H1 (cell line): ENCODE measurements around the gene S1PR3. TPM values are rescaled to one million over a fixed set of nuclear protein-coding genes. Genes with fewer than 3 reads are reported as not detected.

ENCODE experiments used
- CTCF ChIA-PET: fragments of 300-600 bp; sonication (Branson Sonifier 250); formaldehyde crosslinking; loops from one replicate; lab custom pipeline; 2021; ENCODE audit not compliant: partially characterized antibody; lab: Charles Lee
- POLR2A ChIA-PET: fragments of 300-600 bp; sonication (Branson Sonifier 250); formaldehyde crosslinking; loops from one replicate; lab custom pipeline; 2021; ENCODE audit warnings: inconsistent platforms; ENCODE audit not compliant: partially characterized antibody; lab: Charles Lee
- DNase-seq, 2 experiments: peaks; one replicate each; pipeline versions ENCODE4 v3.0.0 to v3.0.0-alpha.2; 2010 to 2022; ENCODE audit warnings: low spot score in 2 of 2, low read depth in 1 of 2, mixed read lengths in 1 of 2
- FAIRE-seq: peaks from 2 replicates; lab custom pipeline; 2011; peaks lifted over from hg19 to GRCh38; lab: Jason Lieb, UNC
- H2AFZ ChIP-seq: 2 replicates; pipeline ENCODE4 v1.8.1; 2012; ENCODE audit warnings: low read length, inconsistent platforms
- H2AK5ac ChIP-seq: 2 replicates; pipeline ENCODE4 v1.6.1; 2013; ENCODE audit warnings: low read depth, low read length
- H2BK120ac ChIP-seq: replicated peaks from 2 replicates; pipeline ENCODE3; 2013; ENCODE audit warnings: low read depth, low read length, inconsistent platforms
- H2BK12ac ChIP-seq: 2 replicates; pipeline ENCODE4 v1.6.1; 2013; ENCODE audit warnings: low read depth, low read length
- H2BK15ac ChIP-seq: 2 replicates; pipeline ENCODE4 v1.6.1; 2013; ENCODE audit warnings: low read length
- H2BK20ac ChIP-seq: 2 replicates; pipeline ENCODE4 v1.6.1; 2013; ENCODE audit warnings: low read length
- H2BK5ac ChIP-seq: 2 replicates; pipeline ENCODE4 v1.6.1; 2013; ENCODE audit warnings: low read depth, low read length
- H3K14ac ChIP-seq: 2 replicates; pipeline ENCODE4 v1.6.1; 2013; ENCODE audit warnings: inconsistent platforms; ENCODE audit not compliant: insufficient read length
- H3K18ac ChIP-seq: 2 replicates; pipeline ENCODE4 v1.6.1; 2013; ENCODE audit warnings: low read length; ENCODE audit errors: extremely low read depth
- H3K23ac ChIP-seq: 2 replicates; pipeline ENCODE4 v1.6.1; 2013; ENCODE audit warnings: inconsistent platforms; ENCODE audit not compliant: insufficient read length
- H3K23me2 ChIP-seq: 2 replicates; pipeline ENCODE4 v1.6.1; 2013; ENCODE audit warnings: low read depth, low read length
- H3K27ac ChIP-seq: 2 replicates; pipeline ENCODE4 v1.6.1; 2011; ENCODE audit warnings: low read depth, low read length, inconsistent platforms
- H3K27me3 ChIP-seq, 4 experiments: replicated peaks in 1 of 4; 1 replicate in 1 of 4; 2 replicates in 3 of 4; pipeline versions ENCODE4 v1.6.1 to v1.8.1; 2011 to 2013; ENCODE audit warnings: low read length in 3 of 4, mild to moderate bottlenecking in 3 of 4, inconsistent platforms in 2 of 4, mixed read lengths in 2 of 4, moderate library complexity in 1 of 4; ENCODE audit not compliant: control insufficient read depth in 3 of 4, insufficient read depth in 3 of 4; ENCODE audit errors: extremely low read depth in 1 of 4
- H3K36me3 ChIP-seq, 4 experiments: 2 replicates each; pipeline versions ENCODE4 v1.6.1 to v1.8.1; 2011 to 2013; ENCODE audit warnings: mild to moderate bottlenecking in 4 of 4, low read length in 3 of 4, moderate library complexity in 2 of 4, control low read depth in 1 of 4, inconsistent platforms in 1 of 4; ENCODE audit not compliant: insufficient read depth in 4 of 4, control insufficient read depth in 2 of 4
- H3K4ac ChIP-seq: replicated peaks from 2 replicates; pipeline ENCODE3; 2013; ENCODE audit warnings: low read length, low read depth, mixed read lengths, inconsistent platforms; ENCODE audit not compliant: insufficient read length
- H3K4me1 ChIP-seq, 4 experiments: replicated peaks in 1 of 4; 1 replicate in 1 of 4; 2 replicates in 3 of 4; pipeline versions ENCODE4 v1.6.1 to v1.8.1; 2011 to 2013; ENCODE audit warnings: low read length in 3 of 4, inconsistent platforms in 2 of 4, mixed read lengths in 1 of 4; ENCODE audit not compliant: insufficient read depth in 4 of 4, control insufficient read depth in 3 of 4
- H3K4me2 ChIP-seq, 2 experiments: 2 replicates each; pipeline versions ENCODE4 v1.6.1 to v1.8.1; 2011 to 2013; ENCODE audit warnings: low read depth in 2 of 2, low read length in 2 of 2, control low read depth in 1 of 2, inconsistent platforms in 1 of 2, mild to moderate bottlenecking in 1 of 2; ENCODE audit not compliant: insufficient read depth in 1 of 2
- H3K4me3 ChIP-seq, 4 experiments: fragments of 200-600, 300-600 bp in 1 of 4; sonication (generic), shearing (Covaris generic), sonication (Bioruptor Twin) in 1 of 4; 2 replicates each; pipeline versions ENCODE4 v1.5.1 to v1.8.1; 2011 to 2016; ENCODE audit warnings: low read length in 4 of 4, low read depth in 3 of 4, control low read depth in 2 of 4, inconsistent platforms in 2 of 4, mild to moderate bottlenecking in 2 of 4, mixed read lengths in 1 of 4, moderate library complexity in 1 of 4; ENCODE audit not compliant: insufficient read depth in 2 of 4; ENCODE audit errors: extremely low read depth in 1 of 4
- H3K56ac ChIP-seq: replicated peaks from 2 replicates; pipeline ENCODE3; 2013; ENCODE audit warnings: low read depth, mild to moderate bottlenecking, mixed read lengths, low read length, inconsistent platforms; ENCODE audit not compliant: insufficient read length
- H3K79me1 ChIP-seq: 2 replicates; pipeline ENCODE4 v1.6.1; 2013; ENCODE audit warnings: low read depth, low read length, control low read depth
- H3K79me2 ChIP-seq, 2 experiments: 2 replicates each; pipeline versions ENCODE4 v1.6.1 to v1.8.1; 2012 to 2013; ENCODE audit warnings: low read length in 2 of 2, mild to moderate bottlenecking in 2 of 2, inconsistent platforms in 1 of 2; ENCODE audit not compliant: insufficient read depth in 2 of 2, control insufficient read depth in 1 of 2
- H3K9ac ChIP-seq, 4 experiments: replicated peaks in 1 of 4; 1 replicate in 1 of 4; 2 replicates in 3 of 4; pipeline versions ENCODE4 v1.6.1 to v1.8.1; 2011 to 2013; ENCODE audit warnings: low read depth in 3 of 4, low read length in 3 of 4, control low read depth in 2 of 4, mild to moderate bottlenecking in 2 of 4, moderate library complexity in 2 of 4, inconsistent platforms in 1 of 4; ENCODE audit errors: extremely low read depth in 1 of 4
- H3K9me3 ChIP-seq, 2 experiments: 2 replicates each; pipeline versions ENCODE4 v1.6.1 to v1.8.1; 2012 to 2013; ENCODE audit warnings: mild to moderate bottlenecking in 2 of 2, moderate library complexity in 2 of 2, control low read depth in 1 of 2, inconsistent platforms in 1 of 2, low read depth in 1 of 2, low read length in 1 of 2, mixed read lengths in 1 of 2; ENCODE audit not compliant: insufficient read depth in 2 of 2
- H4K20me1 ChIP-seq, 2 experiments: replicated peaks in 1 of 2; 2 replicates each; pipeline versions ENCODE3 to v1.8.1; 2011 to 2013; ENCODE audit warnings: inconsistent platforms in 2 of 2, low read length in 2 of 2, mild to moderate bottlenecking in 1 of 2; ENCODE audit not compliant: insufficient read depth in 2 of 2, control insufficient read depth in 1 of 2
- H4K5ac ChIP-seq: 2 replicates; pipeline ENCODE4 v1.6.1; 2013; ENCODE audit warnings: low read length, low read depth, mixed read lengths, inconsistent platforms; ENCODE audit not compliant: insufficient read length
- H4K8ac ChIP-seq: 2 replicates; pipeline ENCODE4 v1.8.0; 2013; ENCODE audit warnings: mild to moderate bottlenecking, moderate library complexity, low read length, inconsistent platforms; ENCODE audit not compliant: insufficient read depth; ENCODE audit errors: extremely low read depth
- H4K91ac ChIP-seq: replicated peaks from 2 replicates; pipeline ENCODE3; 2013; ENCODE audit warnings: low read length, mixed read lengths, inconsistent platforms; ENCODE audit not compliant: insufficient read length
- CHD1 ChIP-seq: IDR thresholded peaks from 2 replicates; pipeline ENCODE4 v1.6.1; 2012; ENCODE audit warnings: low read depth, low read length, improper control_type of control experiment
- CHD2 ChIP-seq: IDR thresholded peaks from 2 replicates; pipeline ENCODE4 v1.6.1; 2012; ENCODE audit warnings: low read length, improper control_type of control experiment
- HDAC6 ChIP-seq: IDR thresholded peaks from one replicate; pipeline ENCODE4 v1.7.1; 2012; ENCODE audit warnings: low read depth, mild to moderate bottlenecking, inconsistent platforms, low read length, moderate library complexity
- SIRT6 ChIP-seq: IDR thresholded peaks from one replicate; pipeline ENCODE4 v1.7.1; 2012; ENCODE audit warnings: low read length, inconsistent platforms
- YY1 ChIP-seq: IDR thresholded peaks from 2 replicates; pipeline ENCODE4 v1.6.1; 2011; ENCODE audit warnings: low read depth, mild to moderate bottlenecking, low read length
- WGBS, 2 experiments: shearing (Covaris generic) in 1 of 2; methylation state at CpG; one replicate each; pipeline versions ENCODE4 v1.1.6 to v1.1.7; 2013 to 2015; ENCODE audit warnings: low lambda C conversion rate in 2 of 2, mixed read lengths in 2 of 2, inconsistent platforms in 1 of 2, low coverage in 1 of 2, missing lambda C conversion rate in 1 of 2; ENCODE audit not compliant: insufficient replicate concordance in 2 of 2, insufficient coverage in 1 of 2, insufficient read length in 1 of 2; ENCODE audit errors: extremely low coverage in 1 of 2, missing lambda C conversion rate in 1 of 2; 5-methylcytosine and 5-hydroxymethylcytosine counted together
- polyA plus RNA-seq, 7 experiments: library from polyadenylated mRNA; depleted of rRNA in 3 of 7; stranded (reverse) in 5 of 7; unstranded in 2 of 7; fragments of >200 nt in 5 of 7; fragments of 200-250 nt in 2 of 7; gene quantifications; 1 replicate in 5 of 7; 2 replicates in 1 of 7; 4 replicates in 1 of 7; pipeline versions ENCODE4 v1.2.1 to v1.2.3, GENCODE V29; 2011 to 2013; ENCODE audit warnings: missing spikeins in 2 of 7, mixed read lengths in 2 of 7
- total RNA-seq: library from RNA; stranded (reverse); fragmentation: NEBNext Ultra II Directional; extraction: Animal tissue kit (Norgen Biotek cat#: 25700); gene quantifications from 2 replicates; pipeline ENCODE4 v1.2.1, GENCODE V29; 2021

Gene S1PR3
- total and polyA plus RNA-seq, 2 of the 8 experiments (the other 6 are each of a cell fraction or from before 2014, with no cell fraction given), result 3.7 to 6.4 TPM

DNA sequence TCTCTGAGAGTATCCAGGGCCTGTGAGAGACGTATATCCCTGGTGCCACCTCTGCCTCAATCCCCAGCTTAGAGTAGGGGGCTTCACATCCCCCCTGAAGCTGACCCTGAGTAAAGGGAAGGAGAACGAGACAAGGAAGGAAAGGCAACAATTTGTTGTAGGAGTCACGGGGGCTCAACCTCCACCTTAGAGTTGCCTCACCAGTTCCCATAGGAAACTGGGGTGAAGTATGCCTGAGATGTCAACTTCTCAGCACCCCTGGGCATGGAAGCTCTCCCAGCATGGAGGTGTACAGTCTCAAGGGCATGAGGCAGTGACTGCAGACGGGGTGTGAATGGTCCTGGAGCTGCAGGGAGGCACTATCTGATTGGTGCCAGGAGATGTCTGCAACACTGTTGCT is 53.6 kb downstream of the S1PR3 start:
- DNase-seq (no peak), FAIRE-seq (no peak)
- no peak overlapping the region for H2BK5ac ChIP-seq
- WGBS, 2 experiments, result 89% methylated on average over 4 of the region's 4 CpGs; no CpG with 5 or more reads in 1 of the 2 experiments
- H4K8ac ChIP-seq, result no peak overlapping the region
- H3K36me3 ChIP-seq, result no peaks in the 10 kb centered on the region
- no peak overlapping the region for H3K27ac ChIP-seq
- no peak overlapping the region for H2BK12ac ChIP-seq
- ChIA-PET POLR2A (no interaction called here), CTCF (interaction anchor here (1.2 kb wide), 1 partner anchor 12 kb away, joined by 3 read pairs; no protein-coding TSS in a partner anchor)
- H3K9ac ChIP-seq, result no peak overlapping the region
- H3K4me1 ChIP-seq, result no peaks in the 10 kb centered on the region
- no peak overlapping the region for H3K56ac ChIP-seq
- H2AK5ac ChIP-seq, result no peak overlapping the region
- H3K23ac ChIP-seq, result no peak overlapping the region
- H3K4me3 ChIP-seq, result no peak overlapping the region
- H3K4me2 ChIP-seq, result no peak overlapping the region
- no peak overlapping the region for H3K4ac ChIP-seq
- H3K9me3 ChIP-seq, result no peaks in the 10 kb centered on the region
- H2BK15ac ChIP-seq, result no peak overlapping the region
- H3K79me2 ChIP-seq, result no peaks in the 10 kb centered on the region
- no peak overlapping the region for H4K5ac ChIP-seq
- H4K20me1 ChIP-seq, result peaks cover 0 to 2% of the 10 kb centered on the region in 2 experiments
- no peak for TF ChIP-seq YY1
- TF ChIP-seq CHD2, result no peak
- TF ChIP-seq CHD1, result no peak
- no peak for TF ChIP-seq SIRT6
- no peak for TF ChIP-seq HDAC6
- H3K23me2 ChIP-seq, result peaks cover 2% of the 10 kb centered on the region; the same call in 1 of the 2 replicates
- H3K14ac ChIP-seq, result no peak overlapping the region
- H2BK120ac ChIP-seq, result no peak overlapping the region
- H3K18ac ChIP-seq, result no peak overlapping the region
- H3K27me3 ChIP-seq, result no peaks in the 10 kb centered on the region
- no peak overlapping the region for H2BK20ac ChIP-seq
- no peak overlapping the region for H4K91ac ChIP-seq
- no peak overlapping the region for H2AFZ ChIP-seq
- H3K79me1 ChIP-seq, result no peaks in the 10 kb centered on the region
